A549 (cell line): ENCODE data around the gene ZNF594.

Experiments used
- CHD2 ChIP-seq: fragments of 150-350 bp; IDR thresholded peaks from 2 replicates; pipeline ENCODE4 v1.6.1; 2014; ENCODE audit warnings: low read length; ENCODE audit not compliant: partially characterized antibody
- CTCF ChIP-seq: fragments of >200 bp; sonication (Bioruptor Twin); formaldehyde crosslinking; IDR thresholded peaks from 3 replicates; pipeline ENCODE4 v1.5.1; 2016
- NFE2L2 ChIP-seq: fragments of 150-350 bp; conservative IDR thresholded peaks from 2 replicates; pipeline ENCODE4 v1.6.1; 2014; ENCODE audit warnings: low read length
- POLR2A ChIP-seq: IDR thresholded peaks from 2 replicates; pipeline ENCODE4 v1.6.1; 2012; ENCODE audit warnings: mild to moderate bottlenecking, low read length
- RFX5 ChIP-seq: fragments of 450-650 bp; IDR thresholded peaks from 2 replicates; pipeline ENCODE4 v1.7.1; 2014; ENCODE audit warnings: antibody characterized with exemption, mild to moderate bottlenecking, moderate library complexity

DNA sequence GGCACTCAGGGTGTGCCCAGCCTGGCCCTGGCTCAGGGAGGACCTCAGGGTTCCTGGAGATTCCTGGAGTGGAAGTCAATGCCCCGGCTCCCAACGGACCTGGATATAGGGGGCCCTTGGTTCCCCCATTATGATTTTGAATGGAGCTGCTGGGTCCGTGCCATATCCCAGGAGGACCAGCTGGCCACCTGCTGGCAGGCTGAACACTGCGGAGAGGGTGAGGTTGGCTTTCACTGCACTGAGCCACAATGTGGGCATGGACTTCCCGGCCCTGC is 52.3 kb downstream of the ZNF594 start:
- TF ChIP-seq CHD2 (no peak), RFX5 (no peak), CTCF (no peak), NFE2L2 (no peak), POLR2A (no peak)
